NCI-H1092 (cell line): ENCODE results near the gene GRIFIN.

ENCODE experiments used
- DNase-seq: peaks from one replicate; lab custom pipeline; 2025; lab: John Stamatoyannopoulos, UW

GRIFIN gene

GRCh38 chr7:2498708-2499107, 22.5 kb upstream of the GRIFIN start:
- no peak for DNase-seq

- DNase-seq = no peak
These were observed 21.5 kb upstream of the GRIFIN start for GRCh38 chr7:2497500-2498336.

GRCh38 chr7:2497065-2497464, 20.9 kb upstream of the GRIFIN start:
- DNase-seq = no peak

- no peak for DNase-seq
These were observed 20.2 kb upstream of the GRIFIN start for GRCh38 chr7:2496375-2496774.

GRCh38 chr7:2495418-2496299, 19.5 kb upstream of the GRIFIN start:
- no peak for DNase-seq

GRCh38 chr7:2494191-2495130, 18.3 kb upstream of the GRIFIN start:
- no peak for DNase-seq

- no peak for DNase-seq
These were observed 17.3 kb upstream of the GRIFIN start for GRCh38 chr7:2493205-2494164.

- no peak for DNase-seq
These were observed 15.8 kb upstream of the GRIFIN start for GRCh38 chr7:2492038-2492437.

GRCh38 chr7:2490181-2490651, 14.0 kb upstream of the GRIFIN start:
- DNase-seq = no peak

- no peak for DNase-seq
These were observed 12.5 kb upstream of the GRIFIN start for GRCh38 chr7:2488681-2489080.

GRCh38 chr7:2488272-2488645, 12.1 kb upstream of the GRIFIN start:
- no peak for DNase-seq

- DNase-seq = no peak
These were observed 11.5 kb upstream of the GRIFIN start for GRCh38 chr7:2487586-2488271.

GRCh38 chr7:2484868-2485267, 8.7 kb upstream of the GRIFIN start:
- DNase-seq = no peak

- DNase-seq = no peak
These were observed 7.3 kb upstream of the GRIFIN start for GRCh38 chr7:2483494-2483893.

GRCh38 chr7:2482725-2483451, 6.7 kb upstream of the GRIFIN start:
- DNase-seq = no peak

- DNase-seq = no peak
These were observed 5.0 kb upstream of the GRIFIN start for GRCh38 chr7:2481195-2481594.

- no peak for DNase-seq
These were observed 3.8 kb upstream of the GRIFIN start for GRCh38 chr7:2480070-2480408.

- DNase-seq = no peak
These were observed 3.3 kb upstream of the GRIFIN start for GRCh38 chr7:2479276-2480069.

- DNase-seq = no peak
These were observed 2.6 kb upstream of the GRIFIN start for GRCh38 chr7:2478800-2479199.
